ENCODE results near the gene COMMD7.
A peak's percentile ranks its signal among the peaks of the same experiment; 100 is the strongest.

COMMD7 gene

DNA sequence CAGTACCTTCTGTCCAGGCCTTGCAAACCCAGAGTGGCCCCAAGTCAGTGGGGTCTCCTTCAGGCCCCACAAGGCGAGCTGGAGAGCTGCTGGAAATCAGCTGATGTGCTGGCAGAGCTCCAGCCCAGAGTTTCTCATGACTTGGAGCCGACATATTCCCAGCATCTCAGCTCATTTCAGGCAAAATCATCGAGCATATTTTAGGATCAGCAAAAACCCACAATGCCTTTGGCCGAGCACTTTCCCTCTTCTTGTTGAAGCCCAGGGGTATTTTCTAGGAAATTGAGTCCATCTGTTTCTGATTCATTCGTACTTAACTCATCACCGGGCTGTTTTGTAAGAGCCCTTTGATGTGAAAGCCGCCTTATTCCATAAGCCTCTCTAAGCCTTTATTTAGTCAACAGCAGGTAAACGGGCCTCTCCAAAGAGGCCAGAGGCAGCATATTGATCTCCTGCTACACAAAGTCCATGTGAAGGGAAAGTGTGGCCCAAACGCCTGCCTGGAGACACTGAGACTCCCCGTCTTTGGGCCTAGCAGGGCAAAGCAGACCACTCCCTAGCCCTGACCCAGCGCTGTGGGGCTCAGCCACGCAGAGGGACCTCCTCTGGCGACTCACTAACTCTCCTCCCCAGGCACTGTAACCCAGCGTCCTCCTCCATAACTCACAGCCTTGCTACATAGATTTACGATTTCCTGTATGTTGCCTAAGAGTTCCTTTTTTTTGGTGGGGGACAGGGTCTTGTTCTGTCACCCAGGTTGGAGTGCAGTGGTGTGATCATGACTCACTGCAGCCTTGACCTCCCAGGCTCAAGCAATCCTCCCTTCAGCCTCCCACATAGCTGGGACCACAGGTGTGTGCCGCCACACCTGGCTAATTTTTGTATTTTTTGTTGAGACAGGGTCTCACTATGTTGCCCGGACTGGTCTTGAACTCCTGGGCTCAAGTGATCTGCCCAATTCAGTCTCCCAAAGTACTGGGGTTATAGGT, 57.4 kb downstream of the COMMD7 start:
- Mint-ChIP-seq H3K36me3 (ENCODE audit: low read depth) (peaks cover 10% of the 10 kb centered on the region), H3K27ac (no peak overlapping the region), H3K27me3 (peaks cover 4% of the 10 kb centered on the region), H3K4me1 (ENCODE audit: low read depth) (peaks cover 26% of the 10 kb centered on the region), H3K4me3 (no peak overlapping the region), H3K9me3 (no peaks in the 10 kb centered on the region)
- intact Hi-C loops (cut with micrococcal nuclease) = no loop called here

DNA sequence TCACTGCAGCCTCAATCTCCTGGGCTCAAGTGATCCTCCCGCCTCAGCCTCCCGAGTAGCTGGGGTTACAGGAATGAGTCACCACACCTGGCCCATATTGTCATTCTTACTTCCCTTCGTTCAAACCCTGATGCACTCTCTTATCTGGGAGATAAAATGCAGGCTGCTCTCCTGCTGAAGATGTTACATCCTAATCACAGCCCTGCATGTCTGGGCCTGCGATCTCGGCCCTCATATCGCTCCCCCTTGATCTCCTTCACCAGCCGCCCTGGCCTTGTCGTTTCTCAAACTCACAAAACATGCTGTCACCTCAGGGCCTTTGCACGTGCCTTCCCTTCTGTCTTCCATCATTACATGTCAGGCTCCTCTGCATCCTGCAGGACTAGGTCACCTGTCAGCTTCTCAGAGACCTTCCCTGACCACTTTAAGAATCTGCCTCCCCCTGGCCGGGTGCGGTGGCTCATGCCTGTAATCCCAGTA, 60.7 kb downstream of the COMMD7 start:
- Mint-ChIP-seq H3K4me3 (no peak overlapping the region), H3K36me3 (ENCODE audit: low read depth) (no peaks in the 10 kb centered on the region), H3K27me3 (peaks cover 7% of the 10 kb centered on the region), H3K27ac (no peak overlapping the region), H3K9me3 (no peaks in the 10 kb centered on the region), H3K4me1 (ENCODE audit: low read depth) (peaks cover 28% of the 10 kb centered on the region)
- intact Hi-C loops (cut with micrococcal nuclease) = no loop called here

GRCh38 chr20:32681175-32682084, 61.8 kb downstream of the COMMD7 start:
- intact Hi-C loops (cut with micrococcal nuclease) = no loop called here
- H3K27ac Mint-ChIP-seq = peak overlapping the region; percentile 46
- H3K9me3 Mint-ChIP-seq = no peaks in the 10 kb centered on the region
- peaks cover 7% of the 10 kb centered on the region for H3K27me3 Mint-ChIP-seq
- no peak overlapping the region for H3K4me3 Mint-ChIP-seq
- peaks cover 28% of the 10 kb centered on the region for H3K4me1 Mint-ChIP-seq (ENCODE audit: low read depth)
- H3K36me3 Mint-ChIP-seq (ENCODE audit: low read depth) = no peaks in the 10 kb centered on the region

GRCh38 chr20:32680544-32681174, 62.6 kb downstream of the COMMD7 start:
- no peak overlapping the region for H3K27ac Mint-ChIP-seq
- no peak overlapping the region for H3K4me3 Mint-ChIP-seq
- H3K4me1 Mint-ChIP-seq (ENCODE audit: low read depth) = peaks cover 21% of the 10 kb centered on the region
- H3K27me3 Mint-ChIP-seq = peaks cover 7% of the 10 kb centered on the region
- intact Hi-C loops (cut with micrococcal nuclease) = no loop called here
- H3K36me3 Mint-ChIP-seq (ENCODE audit: low read depth) = no peaks in the 10 kb centered on the region
- no peaks in the 10 kb centered on the region for H3K9me3 Mint-ChIP-seq

DNA sequence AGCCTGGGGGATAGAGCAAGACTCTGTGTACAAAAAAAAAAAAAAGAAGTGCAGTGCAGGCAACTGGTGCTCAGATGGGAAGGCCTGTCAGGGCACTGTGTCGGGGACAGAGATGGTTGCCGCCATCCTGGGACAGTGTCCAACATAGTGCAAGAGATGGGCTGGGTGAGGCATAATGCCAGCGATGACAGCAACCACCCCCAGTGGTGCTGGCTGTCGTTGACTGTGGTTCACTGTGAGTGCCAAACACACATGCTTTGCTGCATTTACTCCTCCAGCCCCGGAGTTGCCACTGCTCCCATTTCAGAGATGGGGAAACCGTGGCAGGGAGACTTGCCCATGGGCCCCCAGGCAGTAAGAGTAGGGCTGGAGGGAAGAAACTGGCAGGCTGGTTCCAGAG, 64.3 kb downstream of the COMMD7 start:
- Mint-ChIP-seq H3K4me3 (no peak overlapping the region), H3K4me1 (ENCODE audit: low read depth) (peaks cover 26% of the 10 kb centered on the region), H3K9me3 (no peaks in the 10 kb centered on the region), H3K27me3 (peaks cover 7% of the 10 kb centered on the region), H3K36me3 (ENCODE audit: low read depth) (no peaks in the 10 kb centered on the region), H3K27ac (no peak overlapping the region)
- intact Hi-C loops (cut with micrococcal nuclease) = no loop called here

DNA sequence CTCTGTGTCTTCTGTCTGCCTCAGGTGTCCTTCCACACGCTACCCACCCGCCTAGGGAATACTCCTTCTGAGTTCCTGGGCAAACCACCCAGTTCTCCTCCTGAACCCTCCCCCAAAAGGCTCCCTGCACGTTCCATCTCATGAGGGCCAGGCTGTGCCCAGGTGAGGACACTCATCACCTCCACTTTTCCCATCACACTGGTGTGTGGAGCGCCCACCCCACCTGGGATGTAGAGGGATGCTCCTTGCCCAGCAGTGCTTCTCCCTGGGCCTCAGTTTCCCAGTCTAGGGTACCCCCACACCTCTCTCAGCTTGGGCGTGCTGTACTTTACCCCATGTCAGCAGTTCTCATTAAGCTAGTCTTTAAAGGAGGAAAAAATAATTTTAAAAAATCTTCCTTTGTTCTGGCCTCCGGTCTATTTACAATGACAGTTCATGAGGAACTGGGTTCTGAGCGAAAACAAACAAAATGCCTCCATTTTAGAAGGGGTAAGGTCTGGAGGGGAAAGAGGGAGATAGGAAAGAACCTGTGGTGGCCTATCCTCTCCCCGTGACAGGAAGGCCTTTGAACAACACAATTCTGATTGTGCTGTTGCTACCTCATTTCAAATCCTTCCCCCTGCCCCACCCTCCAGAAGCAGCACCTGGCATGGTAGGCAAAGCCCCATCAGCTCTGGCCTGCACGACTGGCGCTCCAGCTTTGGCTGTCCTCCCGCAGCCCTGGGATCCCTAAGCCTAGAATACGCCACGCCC, 67.9 kb downstream of the COMMD7 start:
- Mint-ChIP-seq H3K27me3 (peaks cover 3% of the 10 kb centered on the region), H3K9me3 (no peaks in the 10 kb centered on the region), H3K4me1 (ENCODE audit: low read depth) (peaks cover 35% of the 10 kb centered on the region), H3K4me3 (no peak overlapping the region), H3K36me3 (ENCODE audit: low read depth) (no peaks in the 10 kb centered on the region), H3K27ac (peak overlapping the region; percentile 52)
- intact Hi-C loops (cut with micrococcal nuclease) = no loop called here

- no peak overlapping the region for H3K27ac Mint-ChIP-seq
- H3K27me3 Mint-ChIP-seq = peaks cover 3% of the 10 kb centered on the region
- H3K9me3 Mint-ChIP-seq = no peaks in the 10 kb centered on the region
- peaks cover 35% of the 10 kb centered on the region for H3K4me1 Mint-ChIP-seq (ENCODE audit: low read depth)
- intact Hi-C loops (cut with micrococcal nuclease) = no loop called here
- no peak overlapping the region for H3K4me3 Mint-ChIP-seq
- H3K36me3 Mint-ChIP-seq (ENCODE audit: low read depth) = no peaks in the 10 kb centered on the region
Measured at GRCh38 chr20:32674362-32674789, 68.9 kb downstream of the COMMD7 start.

DNA sequence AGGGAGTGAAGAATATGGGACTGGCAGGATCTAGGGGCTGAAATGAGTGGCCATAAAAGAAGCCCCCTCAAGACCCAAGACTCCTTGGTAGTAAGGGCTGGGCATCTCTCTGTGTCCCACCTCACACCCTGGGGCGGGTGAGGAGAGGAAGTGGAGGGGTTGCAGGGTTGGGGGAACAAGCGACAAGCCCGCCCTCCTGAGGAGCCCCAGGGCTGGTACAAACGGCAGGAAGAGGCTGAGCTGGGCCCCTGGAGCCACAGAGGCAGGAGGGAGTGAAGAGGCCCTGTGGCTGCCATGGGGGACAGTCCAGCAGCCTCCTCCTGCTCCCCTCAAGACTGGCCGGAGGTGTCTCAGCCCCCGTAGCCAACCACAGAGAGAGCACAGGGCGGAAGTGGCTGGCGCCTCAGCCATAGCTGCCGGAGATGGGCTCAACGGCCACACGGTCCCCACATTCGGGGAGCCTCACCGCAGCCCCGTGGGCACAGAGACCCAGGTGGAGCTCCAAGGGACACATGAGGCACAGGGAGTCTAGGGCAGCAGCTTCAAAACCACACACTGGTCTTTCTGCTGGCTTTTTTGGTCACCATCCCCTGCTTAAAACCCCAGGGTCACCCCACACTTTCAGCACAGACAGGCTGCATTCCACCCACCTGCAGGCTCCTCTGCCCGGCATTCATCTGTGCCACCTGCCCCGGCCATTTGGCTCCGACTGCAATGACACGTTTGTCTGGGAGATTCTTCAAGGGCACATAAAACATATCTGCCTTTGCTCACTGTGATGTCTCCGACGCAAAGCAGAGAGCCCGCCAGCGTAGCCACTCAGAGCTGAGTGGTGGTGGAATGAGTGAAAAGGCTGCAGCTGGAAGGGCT, 70.0 kb downstream of the COMMD7 start:
- Mint-ChIP-seq H3K9me3 (no peaks in the 10 kb centered on the region), H3K27me3 (peaks cover 3% of the 10 kb centered on the region), H3K27ac (peak overlapping the region; percentile 78), H3K4me3 (peak overlapping the region; percentile 25), H3K4me1 (ENCODE audit: low read depth) (peaks cover 35% of the 10 kb centered on the region), H3K36me3 (ENCODE audit: low read depth) (no peaks in the 10 kb centered on the region)
- intact Hi-C loops (cut with micrococcal nuclease) = loop anchor here (2.0 kb wide), 1 partner anchor 106 kb away; no protein-coding TSS in a partner anchor

DNA sequence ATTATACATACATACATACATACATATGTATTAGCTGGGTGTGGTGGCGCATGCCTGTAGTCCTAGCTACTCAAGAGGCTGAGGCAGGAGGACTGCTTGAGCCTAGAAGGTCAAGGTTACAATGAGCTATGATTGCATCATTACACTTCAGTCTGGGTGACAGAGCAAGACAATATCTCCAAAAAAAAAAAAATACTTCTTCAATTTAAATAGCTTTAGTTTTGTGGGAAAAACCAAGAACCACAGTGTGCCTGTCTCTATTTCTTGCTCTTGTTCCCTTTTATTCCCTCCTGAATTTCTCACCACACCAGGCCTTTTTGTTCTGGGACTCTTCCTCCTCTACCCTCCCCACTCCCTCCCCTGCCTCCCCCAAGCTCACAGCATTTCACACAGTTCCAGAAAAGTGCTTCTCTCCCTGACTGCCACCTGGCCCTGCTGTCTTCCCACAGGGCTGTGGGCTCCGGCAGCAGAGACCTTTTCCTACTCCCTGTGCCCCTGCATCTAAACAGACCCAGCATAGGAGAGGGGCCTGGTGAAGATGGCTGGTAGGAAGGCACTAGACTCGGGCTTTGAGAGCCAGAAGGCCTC, 70.8 kb downstream of the COMMD7 start:
- Mint-ChIP-seq H3K4me3 (peak overlapping the region; percentile 25), H3K4me1 (ENCODE audit: low read depth) (peaks cover 35% of the 10 kb centered on the region), H3K27ac (peak overlapping the region; percentile 78), H3K36me3 (ENCODE audit: low read depth) (no peaks in the 10 kb centered on the region), H3K27me3 (no peaks in the 10 kb centered on the region), H3K9me3 (no peaks in the 10 kb centered on the region)
- intact Hi-C loops (cut with micrococcal nuclease) = loop anchor here (2.0 kb wide), 1 partner anchor 106 kb away; no protein-coding TSS in a partner anchor

- Mint-ChIP-seq H3K27ac (no peak overlapping the region), H3K4me1 (ENCODE audit: low read depth) (peaks cover 35% of the 10 kb centered on the region), H3K4me3 (no peak overlapping the region), H3K9me3 (no peaks in the 10 kb centered on the region), H3K36me3 (ENCODE audit: low read depth) (no peaks in the 10 kb centered on the region), H3K27me3 (no peaks in the 10 kb centered on the region)
- intact Hi-C loops (cut with micrococcal nuclease) = no loop called here
Measured at GRCh38 chr20:32670773-32671455, 72.4 kb downstream of the COMMD7 start.

DNA sequence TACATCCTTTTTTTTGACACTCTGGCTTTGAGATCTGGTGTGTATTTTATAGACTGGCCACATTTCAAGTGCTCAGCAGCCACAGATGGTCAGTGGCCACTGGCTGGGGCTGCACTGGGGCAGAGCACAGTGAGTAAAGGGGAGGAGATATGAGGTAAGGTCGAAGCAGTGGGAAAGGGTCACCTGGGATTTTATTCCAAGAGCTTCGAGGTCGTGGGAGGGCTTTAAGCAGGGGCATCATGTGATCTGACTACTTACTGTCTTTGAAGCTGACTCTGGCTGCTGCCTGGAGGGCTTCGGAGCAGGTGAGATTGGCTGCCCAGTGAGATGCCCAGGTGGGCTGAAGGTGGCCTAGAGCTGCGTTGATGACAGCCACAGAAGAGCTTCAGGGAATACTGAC, 76.2 kb downstream of the COMMD7 start:
- intact Hi-C loops (cut with micrococcal nuclease) = no loop called here
- Mint-ChIP-seq H3K4me3 (no peak overlapping the region), H3K36me3 (ENCODE audit: low read depth) (no peaks in the 10 kb centered on the region), H3K27me3 (no peaks in the 10 kb centered on the region), H3K9me3 (no peaks in the 10 kb centered on the region), H3K27ac (no peak overlapping the region), H3K4me1 (ENCODE audit: low read depth) (peaks cover 17% of the 10 kb centered on the region)
